Fibroblast of skin of left quadriceps (primary cell): ENCODE data around the gene HDDC3.

ENCODE experiments used
- DNase-seq, 2 experiments: peaks; one replicate each; pipeline ENCODE4 v3.0.0-alpha.2; 2013; ENCODE audit warnings: low read depth in 2 of 2

Gene HDDC3, protein sequence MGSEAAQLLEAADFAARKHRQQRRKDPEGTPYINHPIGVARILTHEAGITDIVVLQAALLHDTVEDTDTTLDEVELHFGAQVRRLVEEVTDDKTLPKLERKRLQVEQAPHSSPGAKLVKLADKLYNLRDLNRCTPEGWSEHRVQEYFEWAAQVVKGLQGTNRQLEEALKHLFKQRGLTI

DNA sequence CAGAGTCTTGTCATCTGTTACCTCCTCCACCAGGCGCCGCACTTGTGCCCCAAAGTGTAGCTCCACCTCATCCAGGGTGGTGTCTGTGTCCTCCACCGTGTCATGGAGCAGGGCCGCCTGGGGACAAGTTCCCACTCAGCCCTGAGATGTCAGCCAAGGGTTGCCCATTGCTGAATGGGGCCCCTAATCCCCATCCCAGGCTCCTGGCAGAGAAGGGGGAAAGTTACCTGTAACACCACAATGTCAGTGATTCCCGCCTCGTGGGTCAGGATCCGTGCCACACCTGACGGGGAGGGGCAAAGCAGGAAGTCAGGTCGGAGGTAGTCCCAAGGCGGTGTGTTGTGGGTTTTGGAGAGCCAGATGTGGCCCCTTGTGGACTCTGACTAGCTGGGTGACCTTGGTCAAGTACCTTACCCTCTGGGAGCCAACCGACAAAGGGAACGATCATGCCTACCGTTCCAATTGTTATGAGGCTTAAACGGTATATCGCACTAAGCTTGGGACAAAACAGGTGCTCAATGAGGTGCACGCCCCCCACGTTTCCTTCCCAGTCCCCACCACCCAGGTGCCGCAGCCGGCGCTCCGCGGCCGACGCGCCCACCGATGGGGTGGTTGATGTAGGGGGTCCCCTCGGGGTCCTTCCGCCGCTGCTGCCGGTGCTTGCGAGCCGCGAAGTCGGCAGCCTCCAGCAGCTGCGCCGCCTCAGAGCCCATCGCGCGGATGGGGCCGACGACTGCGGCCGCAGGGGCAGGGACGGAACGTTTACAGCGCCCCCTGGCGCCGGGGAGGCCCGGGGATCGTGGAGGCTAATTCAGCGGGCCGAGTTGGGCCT, at the start of gene HDDC3:
Gene HDDC3 (minus strand): TSS at position 722 of the 832 bp plus-strand sequence. CDS start 9 bp downstream, at position 713.
- DNase-seq = peak; percentile 42 to 47

GRCh38 chr15:90982135-90982534, 49.8 kb upstream of the HDDC3 start:
- DNase-seq = no peak

DNA sequence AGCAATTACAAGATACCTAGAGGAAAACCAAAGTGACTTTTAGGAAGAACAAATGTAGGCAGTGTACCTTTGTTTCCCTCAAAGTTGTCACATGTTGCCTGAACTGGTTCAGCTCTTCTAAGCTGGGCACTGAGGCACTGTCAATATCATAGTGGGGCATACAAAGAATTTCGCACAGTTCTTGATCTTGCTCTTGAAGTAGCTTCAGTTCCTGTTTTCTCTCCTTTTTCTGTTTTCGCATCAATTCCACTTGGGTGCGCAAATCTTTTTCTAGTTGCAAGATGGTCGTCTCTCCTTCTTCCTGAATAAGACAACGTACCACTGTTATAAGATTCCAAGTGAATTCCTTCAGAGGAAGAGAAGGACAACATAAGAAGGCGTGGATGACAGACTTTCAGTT, 49.3 kb upstream of the HDDC3 start:
- no peak for DNase-seq

DNA sequence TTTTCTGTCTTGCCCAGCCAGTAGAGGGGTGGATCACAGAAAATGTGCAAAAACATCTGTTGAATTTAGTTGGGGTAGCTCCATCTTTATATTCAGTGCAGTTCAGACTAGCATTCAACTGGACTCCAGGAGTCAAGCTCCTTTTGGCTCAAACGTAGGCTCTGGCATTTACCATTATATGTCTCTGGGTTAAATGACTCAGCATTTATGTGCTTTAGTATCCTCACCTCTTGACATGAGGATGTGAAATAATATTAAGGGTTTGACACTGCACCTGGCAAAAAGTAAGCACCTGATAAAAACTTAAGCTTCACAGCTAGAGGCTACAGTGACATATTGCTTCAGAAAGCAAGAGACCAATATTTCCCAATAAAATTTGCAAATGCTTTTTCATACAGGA, 47.2 kb upstream of the HDDC3 start:
- DNase-seq = no peak

GRCh38 chr15:90974216-90974615, 41.9 kb upstream of the HDDC3 start:
- DNase-seq = no peak

DNA sequence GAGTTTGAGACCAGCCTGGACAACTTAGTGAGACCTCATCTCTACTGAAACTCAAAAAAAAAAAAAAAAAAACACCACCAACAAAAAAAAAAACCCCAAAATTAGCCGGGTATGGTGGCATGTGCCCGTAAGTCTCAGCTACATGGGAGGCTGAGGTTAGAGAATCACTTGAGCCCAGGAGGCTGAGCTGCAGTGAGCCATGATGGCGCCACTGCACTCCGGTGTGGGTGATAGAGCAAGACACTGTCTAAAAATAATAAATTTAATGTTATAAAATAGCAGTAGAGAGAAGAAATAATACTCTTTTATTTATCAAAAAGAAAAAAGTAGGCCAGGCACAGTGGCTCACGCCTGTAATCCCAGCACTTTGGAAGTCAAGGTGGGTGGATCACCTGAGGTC, 39.8 kb upstream of the HDDC3 start:
- no peak for DNase-seq

GRCh38 chr15:90970274-90970673, 37.9 kb upstream of the HDDC3 start:
- no peak for DNase-seq

- DNase-seq = no peak
Measured at GRCh38 chr15:90968434-90968833, 36.1 kb upstream of the HDDC3 start.

- no peak for DNase-seq
Measured at GRCh38 chr15:90967206-90967605, 34.9 kb upstream of the HDDC3 start.

DNA sequence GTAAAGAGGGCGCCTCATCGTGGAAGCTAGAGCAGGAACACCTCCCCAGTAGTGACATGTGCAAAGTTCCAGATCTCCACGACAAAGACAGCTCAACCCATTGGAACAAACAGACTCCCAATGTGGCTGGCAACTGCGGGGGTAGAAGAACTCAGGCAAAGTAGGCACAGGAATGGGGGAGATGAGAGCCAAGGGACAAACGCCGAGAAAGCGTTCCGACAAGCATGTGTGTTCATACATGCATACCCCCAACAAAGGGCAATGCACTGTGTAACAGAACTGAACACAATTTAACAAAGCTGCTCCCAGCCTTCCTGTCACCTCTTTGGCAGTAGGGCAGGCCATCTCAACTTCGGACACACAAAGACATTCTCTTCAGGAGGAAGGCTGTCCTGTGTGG, 33.9 kb upstream of the HDDC3 start:
- DNase-seq = no peak

DNA sequence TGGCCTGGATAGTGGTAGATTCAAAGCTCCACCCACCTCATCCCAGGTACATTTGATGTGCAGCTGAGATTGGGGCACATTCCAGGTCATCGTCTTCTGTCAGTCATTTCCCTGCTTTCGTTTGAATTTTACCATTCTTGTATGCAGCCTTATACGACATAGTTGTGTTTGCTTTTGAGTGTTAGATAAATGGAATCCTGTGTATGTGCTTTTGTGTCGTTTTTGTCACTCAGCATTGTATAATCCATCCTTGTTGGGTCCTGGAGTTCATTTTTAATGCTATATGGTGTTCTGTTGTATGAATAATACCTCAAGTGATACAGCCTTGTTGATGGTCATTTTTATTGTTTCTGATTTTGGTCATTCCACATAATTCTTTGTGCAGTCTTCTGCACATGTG, 29.7 kb upstream of the HDDC3 start:
- no peak for DNase-seq

- DNase-seq = no peak
Measured at GRCh38 chr15:90960298-90961091, 28.1 kb upstream of the HDDC3 start.

DNA sequence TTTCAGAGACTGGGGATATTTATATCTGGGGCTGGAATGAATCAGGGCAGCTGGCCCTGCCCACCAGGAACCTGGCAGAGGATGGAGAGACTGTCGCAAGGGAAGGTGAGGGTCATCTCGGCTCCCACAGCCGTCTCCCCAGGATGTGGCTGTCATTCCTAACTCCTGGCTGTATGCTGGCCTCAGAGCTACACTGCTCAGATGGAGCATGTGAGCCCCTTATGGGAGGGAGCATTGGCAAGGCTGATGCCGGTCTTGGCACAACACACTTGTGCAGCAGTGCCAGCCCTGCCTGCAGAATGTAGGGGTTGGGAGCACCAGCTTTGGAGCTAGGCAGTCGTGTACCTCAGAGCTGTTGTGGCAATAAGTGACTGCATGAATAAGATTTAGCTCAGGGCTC, 27.5 kb upstream of the HDDC3 start:
- DNase-seq = no peak

DNA sequence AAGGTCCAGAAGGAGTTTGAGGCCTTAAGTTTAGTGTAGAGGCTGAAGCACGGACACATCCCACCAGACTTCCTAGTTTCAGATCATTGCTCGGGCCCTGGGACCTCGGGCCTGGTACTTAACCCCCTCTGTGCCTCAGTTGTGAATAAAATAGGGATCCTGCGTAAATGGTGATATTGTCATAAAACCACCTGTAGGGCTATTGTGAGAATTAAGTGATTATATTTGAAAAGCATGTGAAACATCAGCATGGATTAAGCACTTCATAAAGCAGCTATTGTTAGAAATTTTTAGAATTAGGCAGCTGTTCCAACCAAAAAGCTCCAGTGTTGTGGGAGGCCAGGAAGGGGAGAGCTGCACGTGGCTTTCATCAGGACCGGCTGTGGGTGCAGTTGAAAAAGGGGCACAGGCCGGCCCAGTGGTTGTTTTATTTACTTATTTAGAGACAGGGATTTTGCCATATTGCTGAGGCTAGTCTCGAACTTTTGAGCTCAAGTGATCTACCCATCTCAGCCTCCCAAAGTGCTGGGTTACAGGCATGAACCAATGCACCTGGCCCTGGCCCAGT, 26.8 kb upstream of the HDDC3 start:
- no peak for DNase-seq

DNA sequence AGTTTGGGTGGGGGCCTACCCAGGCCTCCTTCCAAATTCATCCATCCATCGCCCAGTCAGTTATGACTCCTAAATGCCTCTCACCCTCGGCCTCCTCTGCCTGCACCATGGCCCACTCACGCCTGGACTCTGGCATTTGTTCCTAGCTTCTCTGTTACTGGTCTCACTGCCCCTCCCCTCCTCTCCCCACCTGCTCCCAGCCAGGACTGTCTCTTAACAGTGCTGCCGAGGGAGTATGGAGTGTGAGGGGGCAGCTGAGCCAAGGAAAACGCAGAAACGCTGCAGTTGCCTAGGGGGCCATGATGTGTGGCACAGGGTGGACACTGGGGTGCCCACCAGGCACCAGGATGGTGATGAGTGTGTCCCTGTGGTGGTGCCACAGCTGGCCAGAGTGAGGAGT, 25.4 kb upstream of the HDDC3 start:
- DNase-seq = no peak

- no peak for DNase-seq
Measured at GRCh38 chr15:90957031-90957790, 24.9 kb upstream of the HDDC3 start.

- DNase-seq = peak; percentile 41 to 44
Measured at GRCh38 chr15:90956274-90957030, 24.1 kb upstream of the HDDC3 start.

DNA sequence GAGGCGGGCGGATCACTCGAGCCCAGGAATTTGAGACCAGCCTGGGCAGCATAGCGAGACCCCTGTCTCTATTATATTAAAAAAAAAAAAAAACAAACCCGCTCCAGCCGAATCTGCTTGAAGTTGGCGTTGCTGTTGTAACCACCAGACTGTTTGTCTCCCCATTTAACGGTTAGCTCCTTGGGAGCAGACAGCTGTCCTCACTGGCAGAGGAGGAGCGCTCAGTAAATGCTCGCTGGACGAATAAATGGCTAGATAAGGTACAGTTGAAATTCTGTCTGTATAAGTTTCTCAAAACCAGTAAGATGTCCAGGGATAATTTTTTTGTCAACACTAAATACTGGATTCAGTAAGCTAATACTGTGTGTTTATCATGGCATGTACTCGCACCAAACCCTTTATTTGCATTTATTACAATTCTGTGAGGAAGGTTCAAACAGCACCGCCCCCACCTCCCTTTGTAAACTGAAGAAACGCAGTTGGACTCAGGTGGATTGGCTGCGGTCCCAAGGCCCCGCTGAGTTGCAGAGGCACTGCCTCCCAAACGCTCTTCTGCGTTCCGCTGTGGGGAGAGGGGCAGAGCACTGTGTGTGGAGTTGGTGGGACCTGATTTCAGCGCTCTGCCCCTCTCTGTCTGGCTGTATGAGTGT, 23.4 kb upstream of the HDDC3 start:
- no peak for DNase-seq

DNA sequence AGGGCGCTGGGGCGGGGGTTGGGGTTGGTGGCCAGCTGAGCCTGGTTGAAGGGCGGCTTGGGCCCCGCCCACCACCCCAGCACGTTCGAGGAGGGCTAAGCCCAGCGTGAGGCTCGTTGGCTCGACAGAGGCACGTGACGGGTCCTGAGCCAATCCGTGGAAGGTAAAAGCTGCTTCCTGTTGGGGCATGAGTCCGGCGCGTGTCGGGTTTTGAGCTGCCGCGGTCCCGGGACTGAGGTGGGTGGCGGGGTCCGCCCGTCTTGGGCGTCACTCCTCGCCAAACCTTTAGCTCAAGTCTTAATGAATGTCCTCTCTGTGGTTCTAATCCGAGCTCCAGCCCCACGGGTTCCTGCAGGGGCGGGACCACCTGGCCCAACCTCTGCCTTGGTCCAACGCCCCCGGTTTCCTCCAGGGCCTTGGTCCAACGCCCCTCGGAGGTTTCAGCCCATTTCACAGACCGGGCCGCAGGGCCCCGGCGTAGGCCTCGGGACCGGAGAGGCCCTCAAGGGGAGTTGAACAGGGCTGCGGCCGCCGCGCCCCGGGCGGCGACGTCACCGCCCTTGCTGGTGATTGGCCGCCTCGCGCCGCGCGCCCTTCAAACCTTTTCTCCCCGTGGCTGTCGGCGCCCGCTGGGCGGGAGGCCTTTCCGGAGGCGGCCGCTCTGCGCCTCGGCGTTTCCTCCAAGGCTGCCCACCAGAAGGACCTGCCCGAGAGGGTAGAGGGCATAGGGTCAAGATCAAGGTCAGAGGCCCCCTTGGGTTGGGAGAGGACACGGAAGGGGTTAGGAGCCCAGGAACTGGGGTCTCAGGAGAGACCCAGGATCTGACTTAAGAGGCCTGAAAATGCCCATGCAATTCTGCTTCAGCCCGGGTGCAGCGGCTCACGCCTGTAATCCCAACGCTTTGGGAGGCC, 22.6 kb upstream of the HDDC3 start, which contains the start of gene RCCD1:
Gene RCCD1 (plus strand): TSS at position 173 of the 912 bp plus-strand sequence. CDS start 1,851 bp downstream, outside the sequence.
- DNase-seq = peak; percentile 82 to 84
